A172 (cell line): Measurements from ENCODE around the gene CARD11. TPM values are rescaled to one million over a fixed set of nuclear protein-coding genes. Genes with fewer than 3 reads are reported as not detected.
"Not testable (repeated sequence)": the region's sequence is repeated elsewhere in the genome, so short reads cannot be mapped to it uniquely, and the experiment has no call there.

ENCODE experiments used
- DNase-seq: peaks from one replicate; pipeline ENCODE4 v3.0.0-alpha.2; 2015; ENCODE audit warnings: low spot score
- total RNA-seq: library from RNA; depleted of rRNA; stranded (reverse); fragments of >200 nt; shearing (Covaris generic); gene quantifications from 2 replicates; pipeline ENCODE4 v1.2.3, GENCODE V29; 2014

The CARD11 gene
- total RNA-seq, 1 experiment from 2014 or later: 23.0 TPM

DNA sequence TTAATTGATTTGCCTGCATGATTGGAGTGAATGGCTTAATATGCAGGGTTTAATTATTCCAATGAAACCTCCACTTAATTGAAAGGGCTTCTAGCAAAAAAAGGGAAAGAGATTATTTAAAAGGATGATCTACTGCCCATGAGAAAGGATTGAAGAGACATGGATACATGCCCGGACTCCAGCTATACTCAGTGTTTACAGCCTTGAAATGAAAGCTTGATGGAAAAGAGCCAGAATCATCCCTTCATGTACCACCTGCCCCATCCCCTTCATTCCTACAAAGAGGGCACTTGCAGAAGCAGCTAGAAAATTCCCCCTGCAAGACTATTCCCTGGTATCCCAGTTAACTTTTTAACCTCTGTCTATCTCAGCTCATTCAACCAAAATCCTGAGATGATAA lies 78.4 kb downstream of the CARD11 start:
- no peak for DNase-seq

DNA sequence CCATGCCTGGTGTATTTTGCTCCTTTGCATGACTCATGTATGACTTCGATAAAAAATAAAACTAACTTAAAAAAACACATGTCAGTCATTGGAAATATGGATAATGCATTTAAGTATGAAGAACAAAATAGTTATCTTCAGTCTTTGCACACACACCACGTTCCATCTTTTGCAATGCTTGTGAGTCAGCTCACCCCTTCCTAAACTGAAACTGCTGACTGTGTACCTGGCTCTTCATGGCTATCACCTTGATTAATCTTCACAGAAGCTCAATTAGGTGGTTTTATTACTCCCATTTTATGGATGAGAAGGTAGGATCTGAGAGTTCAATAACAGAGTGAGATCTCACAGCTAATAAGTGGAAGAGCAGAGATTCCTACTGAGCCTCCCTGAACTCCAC lies 79.5 kb downstream of the CARD11 start:
- no peak for DNase-seq

DNA sequence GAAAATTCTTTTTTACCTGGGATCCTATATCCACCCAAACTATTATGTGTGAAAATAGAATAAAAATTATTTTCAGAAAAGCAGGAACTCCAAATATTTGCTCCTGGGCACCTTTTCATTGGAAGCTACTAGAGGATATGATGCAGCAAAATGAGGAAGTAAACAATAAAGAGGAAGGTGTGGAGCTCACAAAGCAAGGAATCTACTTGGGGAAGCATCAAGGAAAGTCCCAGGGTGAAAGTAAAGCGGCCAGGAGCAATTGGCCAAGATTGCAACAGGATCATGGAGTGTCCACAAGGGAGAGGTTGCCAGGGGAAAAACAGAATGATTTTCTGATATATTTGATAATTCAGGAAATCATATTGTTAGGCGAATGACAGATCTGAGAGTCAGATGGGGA lies 80.8 kb downstream of the CARD11 start:
- no peak for DNase-seq

DNA sequence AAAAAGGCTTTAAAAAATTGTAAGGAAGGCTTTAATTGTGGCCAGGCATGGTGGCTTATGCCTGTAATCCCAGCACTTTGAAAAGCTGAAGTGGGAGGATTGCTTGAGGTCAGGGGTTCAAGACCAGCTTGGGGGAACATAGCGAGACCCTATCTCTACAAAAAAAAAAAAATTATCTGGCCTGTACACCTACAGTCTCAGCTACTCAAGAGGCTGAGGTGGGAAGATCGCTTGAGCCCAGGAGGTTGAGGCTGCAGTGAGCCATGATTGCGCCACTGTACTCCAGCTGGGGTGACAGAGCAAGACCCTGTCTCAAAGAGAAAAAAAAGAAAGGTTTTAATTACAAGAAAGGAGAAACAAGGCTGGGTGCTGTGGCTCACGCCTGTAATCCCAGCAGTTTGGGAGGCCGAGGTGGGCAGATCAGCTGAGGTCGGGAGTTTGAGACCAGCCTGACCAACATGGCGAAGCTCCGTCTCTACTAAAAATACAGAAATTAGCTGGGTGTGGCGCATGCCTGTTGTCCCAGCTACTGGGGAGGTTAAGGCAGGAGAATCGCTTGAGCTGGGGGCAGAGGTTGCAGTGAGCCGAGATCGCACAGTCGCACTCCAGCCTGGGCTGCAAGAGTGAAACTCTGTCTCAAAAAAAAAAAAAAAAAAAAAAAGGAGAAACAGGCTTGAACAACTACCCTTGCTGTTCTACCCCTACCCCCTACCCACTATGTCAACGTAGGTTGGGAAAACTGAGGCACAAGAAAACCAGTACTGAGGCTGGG lies 83.7 kb downstream of the CARD11 start:
- no peak for DNase-seq

DNA sequence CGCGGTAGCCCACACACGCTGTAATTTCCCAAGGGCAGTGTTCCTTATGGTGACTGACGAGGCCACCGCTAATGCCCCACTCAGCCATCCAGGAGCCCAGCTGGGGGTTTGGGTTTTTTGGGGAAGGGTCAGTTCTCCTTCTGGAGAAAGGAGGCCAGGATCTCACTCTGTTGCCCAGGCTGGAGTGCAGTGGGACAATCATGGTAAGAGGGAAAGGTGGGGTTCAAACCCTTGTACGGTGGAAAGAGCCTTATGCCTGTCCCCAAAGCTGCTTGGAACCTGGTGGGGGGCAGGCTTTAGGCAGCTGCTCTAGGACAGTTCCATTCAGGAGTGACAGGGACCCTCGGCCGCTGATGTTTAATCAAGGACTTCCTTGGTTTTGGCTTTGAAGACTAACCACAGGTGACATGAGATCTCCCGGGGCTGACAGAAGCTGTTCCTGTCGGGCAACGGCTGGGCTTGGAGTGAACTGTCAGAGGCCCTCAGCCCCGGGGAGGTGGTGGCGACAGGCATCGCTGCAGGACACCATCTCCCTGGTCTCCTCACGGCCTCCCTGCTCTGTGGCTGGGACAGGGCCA lies 84.5 kb downstream of the CARD11 start:
- DNase-seq: no peak

DNA sequence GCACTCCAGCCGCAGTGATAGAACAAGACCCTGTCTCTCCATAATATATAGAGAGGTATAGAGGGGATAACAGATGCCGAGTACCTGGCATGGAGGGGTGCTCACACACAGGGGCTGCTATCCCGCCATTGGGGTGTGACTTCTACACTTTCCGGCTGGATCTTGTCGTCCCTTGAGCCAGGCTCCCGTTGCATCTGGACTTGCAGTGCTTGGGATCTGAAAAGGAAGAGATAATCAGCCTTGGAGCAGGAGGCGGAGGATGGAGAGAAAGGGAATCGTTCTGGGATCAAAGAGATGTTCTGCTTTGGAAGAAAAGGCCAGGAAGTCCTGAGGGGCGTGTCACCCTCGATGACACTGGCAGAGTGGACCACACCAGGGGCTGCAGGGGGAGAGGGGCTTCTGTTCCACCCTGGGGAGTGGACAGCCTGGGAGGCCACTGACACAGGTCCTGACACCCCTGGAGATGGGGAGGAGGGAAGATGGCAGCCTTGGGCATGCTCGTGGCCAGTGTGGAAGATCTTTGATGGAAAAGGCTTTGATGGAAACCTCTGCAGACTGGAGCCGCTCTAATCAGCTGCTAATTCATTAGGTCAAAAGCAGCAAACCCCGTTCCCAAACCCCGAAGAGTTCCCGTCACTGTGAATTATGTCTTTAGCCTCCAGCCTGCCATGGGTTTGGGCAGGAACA lies 85.1 kb downstream of the CARD11 start:
- no peak for DNase-seq

DNA sequence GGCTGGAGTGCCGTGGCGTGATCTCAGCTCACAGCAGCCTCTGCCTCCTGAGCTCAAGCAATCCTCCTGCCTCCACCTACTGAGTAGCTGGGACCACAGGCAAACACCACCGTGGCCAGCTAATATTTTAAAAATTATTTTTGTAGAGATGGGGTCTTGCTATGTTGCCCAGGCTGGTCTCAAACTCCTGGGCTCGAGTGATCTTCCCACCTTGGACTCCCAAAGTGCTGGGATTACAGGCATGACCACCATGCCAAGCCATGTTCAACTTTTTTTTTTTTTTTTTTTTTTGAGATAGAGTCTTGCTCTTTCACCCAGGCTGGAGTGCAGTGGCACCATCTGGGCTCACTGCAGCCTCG lies 86.3 kb downstream of the CARD11 start:
- DNase-seq: not testable (repeated sequence)

DNA sequence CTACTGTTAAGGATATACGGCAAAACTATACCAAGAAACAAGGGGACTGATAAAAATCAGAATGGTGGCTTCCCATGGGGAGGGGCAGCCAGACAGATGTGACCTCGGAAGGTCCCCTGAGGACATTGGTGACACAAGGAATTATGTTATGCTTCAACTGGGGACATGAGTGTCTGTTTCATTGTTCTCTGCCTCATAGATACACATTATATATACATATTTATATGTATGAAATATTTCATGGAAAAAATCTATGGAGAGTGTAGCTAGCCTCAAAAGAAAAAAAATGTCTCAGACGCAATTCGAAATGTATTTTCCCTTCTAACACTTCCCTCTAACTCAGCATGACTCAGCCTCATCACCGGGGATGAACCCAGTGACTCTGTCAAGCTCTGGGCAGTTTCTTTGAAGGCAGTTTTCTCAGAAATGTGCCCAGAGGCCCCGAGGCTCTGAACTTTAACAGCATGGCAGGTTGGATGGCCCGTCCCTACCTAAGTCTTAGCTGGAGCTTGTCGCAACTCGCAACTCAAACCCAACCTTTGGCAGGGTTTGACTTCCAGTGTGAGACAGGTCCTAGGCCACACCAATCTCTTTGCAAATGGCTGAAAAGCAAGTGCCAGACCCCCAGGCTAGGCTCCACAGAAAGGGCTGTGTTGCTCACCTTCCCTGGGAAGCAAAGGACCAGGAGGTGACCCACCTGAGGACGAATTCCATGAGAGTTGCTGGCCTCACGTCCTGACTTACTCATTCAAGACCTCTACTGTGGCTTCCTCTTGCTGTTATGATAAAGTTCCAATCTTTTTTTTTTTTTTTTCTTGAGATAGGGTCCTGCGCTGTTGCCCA lies 86.9 kb downstream of the CARD11 start:
- peak; percentile 87 for DNase-seq

DNA sequence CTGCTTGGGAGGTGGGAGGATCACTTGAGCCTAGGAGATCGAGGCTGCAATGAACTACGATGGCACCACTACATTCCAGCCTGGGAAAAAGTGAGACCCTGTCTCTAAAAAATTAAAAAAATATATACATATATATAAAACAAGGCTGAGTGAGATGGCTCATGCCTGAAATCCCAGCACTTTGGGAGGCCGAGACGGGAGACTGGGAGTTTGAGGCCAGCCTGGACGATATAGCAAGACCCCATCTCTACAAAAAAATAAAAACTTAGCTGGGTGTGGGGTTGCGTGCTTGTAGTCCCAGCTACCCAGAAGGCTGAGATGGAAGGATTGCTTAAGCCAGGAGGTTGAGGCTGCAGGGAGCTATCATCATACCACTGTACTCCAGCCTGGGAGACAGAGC lies 87.6 kb downstream of the CARD11 start:
- no peak for DNase-seq

DNA sequence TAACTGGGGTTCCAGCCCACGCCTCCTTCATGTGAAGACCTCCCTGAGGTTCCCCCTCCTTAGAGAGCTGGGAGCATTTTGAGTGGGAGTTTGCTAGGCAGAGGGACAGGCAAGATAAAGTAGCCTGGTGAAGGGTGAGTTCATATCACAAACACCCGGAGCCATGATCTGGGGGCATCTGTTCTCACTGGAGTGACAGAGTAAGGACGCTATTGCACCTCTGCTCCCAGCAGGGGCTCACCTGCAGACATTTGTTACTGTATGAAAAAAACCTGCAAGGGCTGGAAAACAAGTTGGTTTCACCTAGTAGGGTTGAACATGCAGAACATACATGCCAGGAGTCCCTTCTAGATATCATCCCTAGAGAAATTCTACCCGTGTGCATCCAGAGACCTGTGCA lies 88.4 kb downstream of the CARD11 start:
- DNase-seq: no peak

DNA sequence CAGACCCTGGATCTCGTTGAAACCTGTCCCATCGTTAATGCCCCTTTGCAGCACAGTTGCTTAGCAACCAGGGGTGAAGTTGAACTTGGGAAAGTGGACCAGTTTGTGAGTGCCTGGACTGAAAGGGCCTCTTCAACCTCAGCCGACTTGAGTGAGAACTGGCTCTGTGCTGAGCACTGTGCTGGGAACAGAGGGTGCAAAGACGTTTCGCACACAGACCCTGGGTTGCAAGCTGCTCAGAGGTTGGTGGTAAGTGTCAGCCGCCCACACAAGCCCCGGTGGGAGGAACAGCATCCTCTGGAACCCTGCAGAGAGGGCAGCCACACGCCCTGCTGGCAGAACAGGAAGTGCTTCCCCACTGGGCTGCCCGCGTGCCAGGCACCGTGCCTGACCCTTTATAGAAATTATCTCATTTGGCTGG lies 89.2 kb downstream of the CARD11 start:
- DNase-seq: no peak

DNA sequence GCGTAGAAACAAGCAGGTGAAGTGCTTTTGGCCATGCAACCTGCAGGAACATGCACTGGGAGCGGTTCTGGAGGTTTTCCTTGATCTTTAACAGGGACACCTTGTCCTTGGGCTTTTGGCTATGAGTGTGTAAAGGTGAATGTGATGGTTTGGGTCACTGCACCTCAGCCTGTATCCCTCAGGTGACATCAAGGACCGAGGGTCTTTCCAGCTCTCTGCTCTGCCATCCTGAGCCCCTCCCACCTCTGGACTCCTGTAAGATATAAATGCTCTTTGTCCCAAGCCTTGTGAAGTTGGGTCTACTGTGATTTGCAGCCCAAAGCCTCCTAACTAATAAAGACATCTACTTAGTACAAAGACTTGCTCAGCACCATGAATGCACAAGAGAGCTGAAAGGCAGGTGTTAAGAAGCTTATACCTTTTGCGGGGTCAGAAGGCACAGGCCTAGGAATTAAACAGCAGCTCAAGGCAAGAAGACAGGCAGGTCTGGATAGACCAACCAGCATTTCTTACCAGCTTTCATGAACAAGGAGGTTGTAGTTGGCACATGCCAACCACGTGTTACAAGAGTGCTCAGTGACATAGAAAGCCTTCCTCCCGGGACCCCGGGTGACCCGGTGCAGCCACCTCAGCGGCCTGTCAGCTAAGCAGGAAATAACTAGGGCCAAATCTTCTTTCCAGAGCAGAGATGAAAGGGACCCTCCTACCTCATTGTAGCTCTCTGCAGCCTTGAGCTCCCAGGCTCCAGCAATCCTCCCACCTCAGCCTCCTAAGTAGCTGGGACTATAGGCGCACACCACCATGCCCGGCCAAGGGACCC lies 89.9 kb downstream of the CARD11 start:
- DNase-seq: no peak

DNA sequence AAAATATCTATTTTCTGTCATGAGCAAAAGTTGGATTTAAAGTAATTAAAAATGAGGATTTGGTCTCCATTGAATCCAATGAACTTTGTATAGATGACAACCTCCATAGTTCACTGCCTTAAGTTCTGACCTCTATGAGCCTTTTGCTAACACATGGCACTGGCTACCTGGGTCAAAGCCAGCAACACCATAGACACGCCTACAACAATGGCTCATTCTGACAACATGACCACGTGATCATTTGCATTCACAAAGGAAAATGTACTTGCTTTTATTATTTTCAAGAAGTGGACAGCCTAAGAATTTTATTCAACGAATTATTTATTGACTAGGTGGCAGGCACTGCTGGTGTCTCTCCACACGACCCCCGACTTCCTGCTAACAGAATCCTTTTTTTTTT lies 90.6 kb downstream of the CARD11 start:
- no peak for DNase-seq

DNA sequence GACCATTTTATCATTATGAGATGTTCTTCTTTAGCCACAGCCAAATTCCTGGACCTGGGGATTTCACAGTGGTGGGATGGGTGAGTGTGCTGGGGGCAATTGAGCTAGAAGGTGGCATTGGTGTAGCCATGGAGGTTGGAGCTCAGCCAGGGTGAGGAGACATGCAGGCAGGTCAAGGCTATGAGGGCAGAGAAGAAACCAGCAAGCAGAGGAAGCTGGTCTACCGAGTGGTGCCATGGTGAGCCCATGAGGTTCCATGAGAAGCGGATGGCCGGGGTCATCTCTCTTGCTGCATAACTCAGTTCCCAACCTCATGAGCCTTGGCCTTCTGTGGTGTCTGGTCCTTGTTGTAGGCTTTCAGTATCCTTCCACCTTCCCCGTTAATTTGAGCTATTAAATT lies 91.4 kb downstream of the CARD11 start:
- no peak for DNase-seq

DNA sequence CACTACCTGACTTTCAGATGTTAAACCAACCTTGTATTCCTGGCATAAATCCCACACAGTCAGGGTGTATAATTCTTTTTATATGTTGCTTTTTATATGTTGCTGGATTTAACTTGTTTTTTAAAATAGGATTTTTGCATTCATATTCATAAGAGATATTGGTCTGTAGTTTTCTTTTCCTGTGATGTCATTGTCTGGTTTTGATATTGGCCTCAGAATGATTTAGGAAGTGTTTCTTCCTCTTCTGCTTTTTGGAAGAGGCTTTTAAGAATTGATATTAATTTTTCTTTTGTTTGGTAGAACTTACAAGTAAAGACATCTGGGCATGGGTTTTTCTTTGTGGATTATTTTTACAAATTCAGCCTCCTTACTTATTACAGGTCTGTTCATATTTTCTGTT lies 93.1 kb downstream of the CARD11 start:
- no peak for DNase-seq

DNA sequence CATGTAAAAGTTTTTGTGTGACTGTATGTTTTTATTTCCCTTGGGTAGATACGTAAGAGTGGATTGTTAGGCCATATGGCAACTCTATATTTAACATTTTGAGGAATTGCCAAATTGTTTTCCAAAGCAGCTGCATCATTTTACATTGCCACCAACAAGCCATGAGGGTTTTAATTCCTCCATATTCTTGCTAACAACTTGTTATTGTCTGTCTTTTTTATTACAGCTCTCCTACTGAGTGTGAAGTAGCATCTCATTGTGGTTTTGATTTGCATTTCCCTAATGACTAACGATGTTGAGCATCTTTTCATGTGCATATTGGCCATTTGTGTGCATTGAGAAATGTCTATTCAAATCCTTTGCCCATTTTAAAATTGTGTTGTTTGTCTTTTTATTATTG lies 94.9 kb downstream of the CARD11 start:
- DNase-seq: no peak

DNA sequence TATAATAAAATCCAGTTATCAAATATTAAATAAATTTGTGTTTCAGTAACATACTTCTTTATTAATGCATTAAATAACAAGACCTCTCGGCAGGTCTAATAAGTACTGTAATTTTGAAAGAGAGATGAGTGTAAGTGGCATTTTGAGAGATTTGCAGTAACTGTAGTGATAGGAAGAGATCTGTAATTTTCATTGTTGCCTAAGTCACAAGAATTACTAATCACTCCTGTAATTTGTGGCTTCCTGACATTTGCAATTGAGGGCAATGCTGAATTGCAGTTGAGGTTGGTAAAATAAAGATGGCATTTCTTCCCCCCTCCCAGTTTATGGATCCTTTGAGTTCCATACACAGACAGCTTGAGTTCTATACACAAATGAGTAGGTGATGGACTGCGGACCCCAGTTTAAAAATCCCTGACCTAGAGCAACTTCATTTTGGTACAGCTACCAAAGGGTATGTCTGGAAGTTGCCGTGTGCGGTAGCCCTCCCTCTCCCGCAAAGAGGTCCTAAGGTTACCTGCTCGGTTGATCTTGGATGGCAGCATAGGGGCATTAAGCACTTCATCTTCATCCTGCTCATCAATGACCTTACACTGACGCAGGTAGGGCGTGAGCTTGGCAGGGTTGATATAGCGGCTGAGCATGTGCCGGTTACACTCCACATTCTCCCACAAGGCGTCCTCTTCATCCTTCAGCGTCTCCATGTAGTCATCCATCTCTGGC lies 96.4 kb downstream of the CARD11 start:
- no peak for DNase-seq

DNA sequence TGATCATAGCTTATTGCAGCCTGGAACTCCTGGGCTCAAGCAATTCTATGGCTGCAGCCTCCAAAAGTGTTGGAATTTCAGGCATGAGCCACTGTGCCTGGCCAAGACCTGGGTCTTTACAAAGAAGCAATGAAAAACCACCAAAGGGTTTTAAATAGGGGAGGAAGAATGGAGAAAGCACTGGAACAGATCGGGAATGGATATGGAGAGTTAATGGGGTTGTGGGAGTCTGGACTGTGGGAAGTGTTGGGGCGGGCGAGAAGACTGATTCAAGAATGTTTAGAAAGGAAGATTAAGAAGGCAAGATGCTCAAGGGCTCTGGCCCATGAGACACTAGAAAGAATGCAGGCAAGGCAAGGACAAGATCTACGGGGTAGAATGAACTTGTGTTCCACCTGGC lies 98.5 kb downstream of the CARD11 start:
- DNase-seq: no peak

DNA sequence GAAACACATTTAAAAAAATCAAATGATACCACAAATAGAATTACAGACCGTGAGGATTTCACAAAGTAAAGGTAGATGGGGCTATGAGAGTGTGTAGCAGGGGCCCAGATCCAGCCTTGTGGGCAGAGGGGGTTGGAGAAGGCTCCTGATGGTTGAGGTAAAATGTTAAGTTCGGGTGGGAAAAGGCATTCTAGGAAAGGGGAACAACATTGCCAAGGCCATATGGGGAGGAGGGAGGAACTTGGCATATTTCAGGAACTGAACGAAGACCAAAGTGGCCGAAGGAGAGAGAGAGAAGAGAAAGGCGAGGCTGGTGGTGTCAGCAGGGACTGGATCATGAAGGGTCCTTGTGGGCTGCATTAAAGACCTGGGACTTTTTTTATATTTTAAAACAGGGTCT lies 98.9 kb downstream of the CARD11 start:
- DNase-seq: no peak

DNA sequence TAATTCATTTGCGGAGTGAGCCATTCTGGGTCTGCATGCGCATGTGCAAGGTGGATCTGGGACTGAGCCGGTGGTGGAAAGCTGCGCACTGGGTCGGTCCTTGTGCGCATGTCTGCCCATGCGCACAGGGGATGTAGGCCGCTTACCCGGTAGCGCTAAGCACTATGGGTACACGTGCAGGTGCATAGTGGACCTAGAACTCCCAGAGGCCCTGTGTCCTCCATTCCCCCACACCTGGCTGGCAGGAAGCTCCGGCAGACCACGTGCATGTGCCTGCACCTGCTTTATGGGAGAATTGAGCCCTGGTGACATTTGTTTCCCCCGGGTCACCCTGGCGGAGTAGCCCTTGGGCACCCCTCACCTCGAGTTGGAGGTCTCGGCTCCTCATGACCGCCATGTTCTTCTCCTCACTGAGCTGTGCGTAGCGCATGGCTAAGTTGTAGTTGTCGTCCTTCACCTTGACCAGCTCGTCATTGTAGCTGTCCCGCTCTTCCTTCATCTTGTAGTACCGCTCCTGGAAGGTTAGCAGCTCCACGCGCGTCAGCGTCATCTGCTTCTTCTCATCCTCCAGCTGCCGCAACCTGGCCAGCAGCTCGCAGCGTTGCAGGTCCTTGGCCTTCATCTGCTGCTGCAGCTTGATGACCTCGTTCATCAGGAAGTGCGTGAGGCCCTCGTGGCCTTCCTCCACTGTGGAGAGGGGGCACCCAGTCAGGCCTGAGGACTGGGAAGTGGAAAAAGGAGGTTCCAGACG lies 99.6 kb downstream of the CARD11 start:
- DNase-seq: no peak
